GM12864 (cell line): ENCODE data around the gene BIN1.

Experiments
- DNase-seq: peaks from one replicate; pipeline ENCODE4 v3.0.0-alpha.2; 2011; ENCODE audit warnings: low read depth
- H3K4me3 ChIP-seq: 2 replicates; pipeline ENCODE4 v1.5.1; 2011; ENCODE audit warnings: mild to moderate bottlenecking, low read depth, low read length, control low read depth
- CTCF ChIP-seq: IDR thresholded peaks from 2 replicates; pipeline ENCODE4 v1.5.1; 2011; ENCODE audit warnings: low read depth, mild to moderate bottlenecking, moderate library complexity, low read length, control low read depth, inconsistent platforms; ENCODE audit errors: missing control alignments

Gene BIN1

GRCh38 chr2:127140538-127140937 lies 33.6 kb upstream of the BIN1 start:
- TF ChIP-seq CTCF: no peak
- no peak for DNase-seq
- H3K4me3 ChIP-seq: no peak overlapping the region

- TF ChIP-seq CTCF: no peak
- H3K4me3 ChIP-seq: no peak overlapping the region
- DNase-seq: no peak
Measured at GRCh38 chr2:127139766-127140165, 32.8 kb upstream of the BIN1 start.

GRCh38 chr2:127138281-127138680 lies 31.3 kb upstream of the BIN1 start:
- no peak overlapping the region for H3K4me3 ChIP-seq
- no peak for TF ChIP-seq CTCF
- no peak for DNase-seq

GRCh38 chr2:127137741-127138140 lies 30.8 kb upstream of the BIN1 start:
- no peak for TF ChIP-seq CTCF
- H3K4me3 ChIP-seq: no peak overlapping the region
- DNase-seq: no peak

- DNase-seq: no peak
- TF ChIP-seq CTCF: no peak
- no peak overlapping the region for H3K4me3 ChIP-seq
Measured at GRCh38 chr2:127137225-127137624, 30.3 kb upstream of the BIN1 start.

- no peak for DNase-seq
- no peak overlapping the region for H3K4me3 ChIP-seq
- TF ChIP-seq CTCF: no peak
Measured at GRCh38 chr2:127134833-127135830, 28.2 kb upstream of the BIN1 start.

GRCh38 chr2:127134235-127134634 lies 27.3 kb upstream of the BIN1 start:
- DNase-seq: no peak
- no peak for TF ChIP-seq CTCF
- H3K4me3 ChIP-seq: no peak overlapping the region
